GM23248 (cell line): Measurements from ENCODE around the gene CLEC16A.

ENCODE experiments used
- EZH2 ChIP-seq: fragments of 200-600 bp; sonication (generic); IDR thresholded peaks from 2 replicates; pipeline ENCODE4 v1.6.1; 2018; ENCODE audit warnings: antibody characterized with exemption, mild to moderate bottlenecking; ENCODE audit not compliant: insufficient read depth, poor library complexity, severe bottlenecking
- EZH2phosphoT487 ChIP-seq: fragments of 200-600 bp; sonication (generic); IDR thresholded peaks from 2 replicates; pipeline ENCODE4 v1.6.1; 2018; ENCODE audit warnings: antibody characterized with exemption, moderate library complexity, mild to moderate bottlenecking, low read depth; ENCODE audit not compliant: insufficient read depth

DNA sequence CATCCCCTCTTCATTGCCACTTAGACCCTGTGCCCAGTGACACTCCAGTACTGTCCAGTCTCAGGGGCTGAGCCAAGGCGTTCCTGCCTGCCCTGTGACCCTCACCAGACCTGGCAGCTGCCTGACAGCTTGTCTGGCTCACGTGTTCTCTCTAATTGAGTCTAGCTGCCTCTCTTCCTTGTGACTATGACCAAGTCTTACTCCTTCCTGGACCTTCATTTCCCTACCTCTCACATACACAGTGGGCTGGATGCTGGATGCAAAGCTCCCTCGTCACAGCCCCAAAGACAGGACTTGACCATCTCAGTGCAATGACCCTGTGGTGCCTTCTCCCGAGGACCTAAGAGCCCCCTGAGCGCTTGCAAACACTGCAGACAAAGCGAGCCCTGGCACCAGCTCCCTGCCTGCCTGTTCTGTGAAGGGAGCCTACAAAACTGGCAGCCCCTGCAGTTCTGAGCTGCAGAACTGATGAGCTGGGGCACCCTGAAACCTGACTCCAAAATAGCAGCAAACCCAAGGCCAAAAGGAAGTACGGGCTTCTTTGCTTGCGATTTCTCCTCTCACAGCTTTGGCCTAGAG is 3.8 kb upstream of the CLEC16A start:
- TF ChIP-seq EZH2phosphoT487 (no peak), EZH2 (no peak)
